DMS79 (cell line): Measurements from ENCODE around the gene ATXN7L1.
"Not testable (repeated sequence)": the region's sequence is repeated elsewhere in the genome, so short reads cannot be mapped to it uniquely, and the experiment has no call there.

Experiments used
- DNase-seq: peaks from one replicate; lab custom pipeline; 2025; lab: John Stamatoyannopoulos, UW

The ATXN7L1 gene

DNA sequence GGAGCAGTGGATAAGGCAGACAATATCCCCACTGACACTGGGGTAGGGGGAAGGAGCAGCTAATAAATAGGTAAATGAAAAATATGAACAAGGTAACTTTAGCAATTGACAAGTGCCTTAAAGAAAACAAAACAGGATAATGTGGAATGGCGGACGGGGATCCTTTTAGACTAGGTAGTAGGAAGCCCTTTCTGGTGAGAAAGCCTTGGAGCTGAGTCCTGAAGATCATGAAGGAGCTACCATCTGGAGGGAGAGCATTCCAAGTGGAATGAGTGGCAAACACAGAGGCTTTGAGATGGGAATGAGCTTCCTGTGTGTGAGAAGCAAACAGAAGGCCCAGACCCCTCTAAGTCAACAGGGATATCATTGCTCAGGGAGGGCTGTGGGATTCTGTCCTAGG lies 16.0 kb upstream of the ATXN7L1 start:
- no peak for DNase-seq

DNA sequence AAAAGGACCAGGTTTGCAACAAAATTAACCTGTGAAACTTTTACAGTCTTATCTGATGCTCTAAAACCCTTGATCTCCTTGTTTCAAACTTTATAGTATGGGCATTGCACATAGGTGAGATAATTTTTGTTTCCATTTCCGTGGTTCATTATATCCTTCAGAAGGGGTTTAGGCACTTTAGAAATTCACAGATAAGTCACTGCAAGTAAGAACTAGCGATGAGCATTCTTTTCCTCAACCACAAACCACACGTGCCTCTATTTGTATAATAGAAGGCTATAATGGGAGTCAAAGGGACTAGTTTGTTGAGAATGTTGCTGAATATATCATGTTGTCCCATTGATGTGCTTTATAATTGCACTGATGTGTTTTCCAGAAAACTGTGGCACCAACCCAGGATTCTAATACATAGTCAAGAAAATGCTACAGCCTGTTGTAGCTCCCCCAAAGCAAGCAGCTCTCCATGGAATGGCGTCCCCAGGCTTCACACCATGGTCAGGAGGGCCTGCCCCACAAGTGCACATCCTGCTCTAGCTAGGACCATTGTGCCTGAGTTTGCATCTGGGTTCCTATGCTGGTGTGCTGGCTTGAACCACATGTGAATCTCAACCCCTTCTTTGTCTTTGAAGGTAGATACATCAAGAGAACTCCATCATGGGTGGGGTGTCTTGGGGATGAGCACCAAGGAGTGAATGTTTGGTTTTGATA lies 14.0 kb upstream of the ATXN7L1 start:
- no peak for DNase-seq

DNA sequence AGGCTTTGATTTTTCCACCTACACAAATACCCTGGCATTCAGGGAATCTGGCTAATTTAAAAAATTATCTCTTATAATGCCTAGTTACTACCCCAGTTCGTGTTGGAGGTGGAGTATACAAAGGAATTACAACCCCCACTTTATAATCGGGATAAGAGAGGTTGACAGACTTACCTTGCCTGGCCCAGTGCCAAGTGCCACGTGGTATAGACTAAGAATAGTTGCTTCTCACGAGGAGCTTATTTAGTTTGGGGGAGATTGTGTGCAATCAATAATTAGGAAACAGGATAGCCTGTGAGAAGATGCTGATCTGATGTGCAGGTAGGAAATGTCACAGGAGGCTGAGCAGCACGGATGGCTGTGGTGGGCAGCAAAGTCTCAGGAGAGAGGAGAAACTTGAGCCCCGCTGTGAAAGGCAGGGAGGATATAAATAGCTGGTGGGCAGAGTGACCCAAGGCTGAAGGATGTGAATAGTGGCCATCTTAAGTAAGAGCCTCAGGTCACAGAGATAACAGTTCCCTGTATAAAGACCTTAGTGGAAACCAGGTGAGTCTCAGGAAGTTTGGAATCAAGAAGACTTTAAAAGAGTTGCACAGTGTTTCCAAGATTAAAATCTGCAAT lies 11.3 kb upstream of the ATXN7L1 start:
- DNase-seq, result no peak

DNA sequence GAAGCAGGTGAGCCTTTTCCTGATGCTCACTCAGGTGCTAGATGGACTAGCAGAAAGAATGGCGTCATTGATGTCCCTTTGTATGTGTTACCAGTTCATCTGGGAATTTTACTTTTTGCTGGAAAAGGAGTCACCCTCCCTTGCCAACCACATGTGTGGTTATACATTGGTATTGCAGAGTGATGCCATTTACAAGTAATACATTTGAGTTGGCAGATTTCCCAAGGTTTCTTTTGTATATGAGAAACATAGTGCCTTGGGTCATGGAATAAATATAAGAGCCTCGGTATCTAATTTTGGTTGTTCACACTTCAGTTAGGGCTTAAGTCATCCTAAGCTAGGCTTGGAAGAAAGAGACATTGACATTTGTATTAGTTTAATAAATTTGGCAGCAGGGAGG lies 10.4 kb upstream of the ATXN7L1 start:
- DNase-seq, result no peak

DNA sequence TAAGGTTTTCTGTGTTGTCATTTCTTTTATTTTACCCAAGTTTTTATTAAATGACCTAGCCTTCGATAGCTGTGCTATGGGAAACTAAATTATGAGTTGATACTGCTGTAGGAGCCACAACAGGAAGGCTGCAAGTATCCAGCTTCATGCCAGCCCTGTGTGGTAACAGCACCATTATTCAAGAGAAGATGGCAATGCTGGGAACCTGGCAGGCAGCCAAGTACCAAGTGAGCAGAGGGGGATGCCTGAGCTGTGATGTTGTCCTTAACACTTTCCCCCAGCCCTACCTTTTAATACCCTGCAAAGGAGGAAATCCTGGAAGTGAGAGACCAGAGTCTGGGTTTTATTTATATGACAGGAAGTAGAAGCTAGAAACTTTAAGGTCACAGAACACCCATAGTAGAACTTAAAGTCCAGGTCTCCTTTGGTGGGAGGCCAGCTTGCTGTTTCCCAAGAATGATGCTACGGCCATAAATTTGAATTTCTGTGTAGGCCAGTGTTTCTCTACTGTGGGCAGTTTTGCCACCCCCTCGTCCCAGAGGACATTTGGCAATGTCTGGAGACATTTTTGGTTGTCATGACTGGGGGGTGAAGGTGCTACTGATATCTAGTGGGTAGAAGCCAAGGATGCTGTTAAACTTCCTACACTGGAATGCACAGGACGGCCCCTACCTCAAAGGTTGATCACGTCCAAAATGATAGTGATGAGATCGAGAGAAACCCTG lies 9.2 kb upstream of the ATXN7L1 start:
- DNase-seq, result peak; percentile 34

DNA sequence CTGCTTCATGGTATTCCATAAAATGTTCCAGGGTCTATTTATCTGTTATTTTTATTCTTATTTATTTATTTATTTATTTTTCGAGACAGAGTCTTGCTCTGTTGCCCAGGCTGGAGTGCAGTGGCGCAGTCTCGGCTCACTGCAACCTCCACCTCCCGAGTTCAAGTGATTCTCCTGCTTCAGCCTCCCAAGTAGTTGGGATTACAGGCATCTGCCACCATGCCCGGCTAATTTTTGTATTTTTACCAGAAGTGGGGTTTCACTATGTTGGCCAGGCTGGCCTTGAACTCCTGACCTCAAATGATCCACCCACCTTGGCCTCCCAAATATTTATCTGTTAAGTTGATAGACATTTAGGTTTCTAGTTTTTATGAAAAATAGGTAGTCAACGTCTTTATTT lies 6.8 kb upstream of the ATXN7L1 start:
- DNase-seq, result not testable (repeated sequence)

DNA sequence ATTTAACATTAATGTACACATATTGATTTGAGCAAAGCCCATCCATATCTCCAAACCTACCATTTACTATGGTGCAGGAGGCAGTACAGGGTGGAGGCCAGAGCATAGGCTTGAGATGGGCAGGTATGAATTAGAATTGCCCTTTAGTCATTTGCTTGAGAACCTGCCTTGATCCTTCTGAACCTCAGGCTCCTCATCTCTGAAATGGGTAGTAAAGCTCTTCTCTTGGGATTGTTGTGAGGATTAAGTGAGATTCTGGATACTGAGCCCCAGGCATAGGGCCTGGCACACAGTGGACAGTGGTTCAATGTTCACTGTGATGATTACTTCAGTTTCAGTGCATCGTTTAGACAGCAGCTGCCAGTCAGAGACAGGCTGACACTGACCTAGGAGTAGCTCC lies 5.0 kb upstream of the ATXN7L1 start:
- DNase-seq, result no peak

DNA sequence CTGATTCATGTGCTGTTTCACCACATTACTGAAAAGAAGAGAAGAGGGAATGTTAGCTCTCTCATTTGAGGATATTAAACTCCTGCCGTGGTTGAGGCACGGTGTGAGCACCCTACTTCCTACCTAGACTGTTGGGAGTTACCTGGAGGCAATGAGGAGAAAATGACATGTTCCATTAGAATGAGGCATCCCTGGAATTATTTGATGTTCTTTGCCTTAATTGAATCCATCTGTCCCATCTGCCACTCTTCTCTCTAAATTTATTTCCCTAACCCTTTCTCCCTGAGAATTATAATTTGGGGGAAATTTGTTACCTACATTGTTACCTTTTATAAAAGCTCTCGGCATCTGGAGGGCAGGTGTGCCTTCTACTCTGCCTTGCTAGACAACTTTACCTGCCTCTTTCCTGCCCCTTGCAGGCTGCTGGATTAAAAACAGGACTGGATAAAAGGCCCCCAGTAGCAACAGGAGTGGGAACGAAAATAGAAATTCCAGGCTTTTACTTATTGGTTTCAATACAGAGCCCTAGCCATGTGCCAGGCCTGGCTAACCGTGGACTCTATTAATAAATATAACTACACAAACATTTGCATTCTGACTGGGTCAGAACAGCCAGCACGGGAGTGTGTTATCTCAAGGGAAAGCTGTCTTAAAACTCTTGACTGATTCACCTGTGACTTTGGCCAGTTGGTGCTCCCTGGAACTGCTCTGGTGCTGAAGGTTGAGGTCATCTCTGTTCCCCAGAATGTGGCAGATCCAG lies 4.4 kb upstream of the ATXN7L1 start:
- no peak for DNase-seq

DNA sequence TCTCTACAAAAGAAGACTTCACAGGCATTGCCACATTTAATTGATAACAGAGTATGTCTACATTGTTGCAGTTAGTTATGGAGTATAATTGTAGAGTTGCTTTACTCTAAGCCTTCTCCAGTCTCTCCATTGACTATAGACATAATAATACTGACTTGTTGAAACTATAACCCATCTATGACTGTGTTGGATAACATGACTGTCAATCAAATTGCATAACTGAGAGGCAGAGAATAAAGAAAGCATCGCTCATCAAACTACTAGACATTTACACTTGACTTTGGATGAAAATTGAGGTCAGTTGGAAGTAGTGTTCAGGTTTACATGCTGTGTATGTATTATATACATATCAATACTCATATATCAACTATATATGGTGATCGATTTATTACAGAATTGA lies 3.4 kb upstream of the ATXN7L1 start:
- DNase-seq, result no peak

DNA sequence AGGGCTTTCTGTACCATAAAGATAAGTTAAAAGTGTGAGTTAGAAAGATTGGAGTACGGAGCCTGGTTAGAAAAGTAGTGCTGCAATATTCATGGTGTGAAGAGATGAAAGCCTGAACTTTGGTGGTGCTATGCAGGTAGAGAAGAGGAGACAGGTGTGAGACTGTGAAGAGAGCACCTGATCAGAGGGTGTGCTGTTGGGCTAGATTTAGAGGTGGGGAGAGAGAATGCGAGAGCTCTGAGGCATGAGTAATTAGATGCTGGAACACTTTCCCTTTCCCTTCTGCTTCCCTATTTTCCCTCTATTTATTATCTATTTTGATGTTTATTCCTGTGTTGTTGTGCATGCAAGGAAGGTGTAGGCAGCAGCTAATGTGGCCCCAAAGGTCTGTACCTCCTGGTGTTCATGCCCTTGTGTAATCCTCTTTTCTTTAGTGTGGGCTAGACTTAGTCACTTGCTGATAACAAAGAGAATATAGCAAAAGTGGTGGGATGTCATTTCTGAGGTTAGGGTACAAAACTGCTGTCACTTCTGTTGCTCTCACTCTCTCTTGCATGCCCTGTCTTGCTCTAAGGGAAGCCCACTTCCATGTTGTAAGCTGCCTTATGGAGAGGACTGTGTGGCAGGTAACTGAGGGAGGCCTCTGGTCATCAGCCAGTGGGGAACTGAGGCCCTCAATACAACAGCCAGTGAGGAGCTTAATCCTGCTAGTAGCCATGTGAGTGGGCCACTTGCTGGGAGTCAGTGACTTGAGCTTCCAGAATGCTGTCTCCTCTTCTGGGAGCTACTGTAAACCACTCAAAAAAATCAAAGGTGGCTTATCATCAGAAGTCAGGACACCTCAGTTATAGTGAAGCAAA lies 2.6 kb upstream of the ATXN7L1 start:
- no peak for DNase-seq

DNA sequence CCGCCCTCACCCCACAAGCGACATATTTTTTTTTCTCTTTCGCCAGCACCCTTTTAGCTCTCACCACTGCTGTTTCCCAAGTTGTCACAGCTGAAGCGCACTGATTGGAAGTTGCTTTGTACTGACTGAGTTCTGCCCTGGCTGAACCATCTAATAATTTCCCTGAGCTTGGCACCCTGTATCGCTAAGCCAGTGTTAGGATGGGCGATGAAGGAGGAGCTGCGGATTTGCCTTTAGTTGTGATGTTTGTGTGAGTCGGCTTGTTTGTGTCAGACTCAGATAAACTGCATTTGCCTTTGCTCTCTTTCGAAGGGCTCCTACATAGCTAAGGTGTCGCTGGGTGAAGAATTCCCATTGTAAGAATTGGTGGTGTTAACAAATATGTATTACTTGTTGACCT lies 1.3 kb upstream of the ATXN7L1 start:
- DNase-seq, result no peak

DNA sequence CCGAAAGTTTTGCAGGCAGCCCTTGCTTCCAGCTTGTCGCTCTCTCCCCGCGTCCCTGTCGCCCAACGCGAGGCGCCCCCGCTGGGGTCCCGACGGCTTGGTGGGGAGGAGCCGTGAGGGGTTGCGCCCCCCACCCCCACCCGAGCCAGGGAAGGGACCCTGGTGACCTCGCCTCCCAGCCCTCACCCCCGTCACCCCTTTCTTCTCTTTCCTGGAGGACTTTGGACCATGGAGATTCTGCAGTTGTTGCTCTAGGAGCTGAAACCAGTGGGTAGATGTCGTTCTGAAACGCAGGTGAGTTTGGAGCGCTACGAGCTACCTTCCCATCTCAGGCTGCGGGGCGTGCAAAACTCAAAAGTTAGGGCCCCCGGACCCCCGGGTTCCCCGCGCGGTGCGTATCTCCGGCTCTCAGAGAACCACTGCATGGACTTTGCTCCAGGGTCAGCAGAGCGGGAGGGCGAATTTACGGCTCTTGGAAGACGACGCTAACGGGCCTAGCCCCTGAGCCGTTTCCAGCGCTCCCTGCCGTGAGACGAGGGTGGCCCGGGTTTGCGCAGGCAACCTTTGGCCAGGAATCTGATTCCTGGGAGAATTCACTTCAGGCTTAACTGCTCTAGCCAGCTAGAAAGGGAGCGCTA lies 684 bp upstream of the ATXN7L1 start:
- DNase-seq, result no peak

DNA sequence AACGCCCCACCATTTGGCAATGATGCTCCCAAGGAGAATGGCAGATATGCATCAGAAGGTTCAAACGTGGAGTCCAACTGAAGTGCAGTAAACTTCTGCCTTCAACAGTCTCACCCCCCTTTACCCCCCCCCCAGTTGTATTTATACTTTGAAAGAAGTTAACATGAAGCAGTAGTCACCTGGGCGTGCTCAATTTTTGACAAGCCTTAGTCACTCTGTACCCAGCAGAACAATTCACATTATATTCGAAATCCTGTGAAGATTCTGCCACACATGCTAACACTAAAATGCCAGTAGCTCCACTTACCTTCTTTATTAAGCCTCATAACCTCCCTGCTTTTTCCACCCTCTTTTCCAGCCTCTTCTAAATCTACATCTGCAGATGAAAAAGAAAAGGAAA lies 894 bp downstream of the ATXN7L1 start:
- no peak for DNase-seq

DNA sequence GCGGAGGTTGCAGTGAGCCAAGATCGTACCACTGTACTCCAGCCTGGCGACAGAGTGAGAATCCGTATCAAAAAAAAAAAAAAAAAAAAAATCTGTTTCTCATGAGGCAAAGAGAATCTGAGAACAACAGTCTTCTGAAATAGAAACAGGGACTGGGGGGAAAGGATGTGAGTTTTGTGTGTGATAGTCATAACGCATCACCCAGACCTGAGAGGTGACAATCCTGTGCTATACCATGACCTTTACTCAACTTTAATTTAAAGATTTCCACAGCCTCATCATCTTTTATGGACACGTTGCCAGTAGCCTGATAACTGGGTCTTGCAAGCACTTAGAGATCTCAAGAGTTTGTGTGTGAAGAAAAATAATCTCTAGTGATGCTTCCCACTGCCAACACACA lies 2.3 kb downstream of the ATXN7L1 start:
- DNase-seq, result no peak

DNA sequence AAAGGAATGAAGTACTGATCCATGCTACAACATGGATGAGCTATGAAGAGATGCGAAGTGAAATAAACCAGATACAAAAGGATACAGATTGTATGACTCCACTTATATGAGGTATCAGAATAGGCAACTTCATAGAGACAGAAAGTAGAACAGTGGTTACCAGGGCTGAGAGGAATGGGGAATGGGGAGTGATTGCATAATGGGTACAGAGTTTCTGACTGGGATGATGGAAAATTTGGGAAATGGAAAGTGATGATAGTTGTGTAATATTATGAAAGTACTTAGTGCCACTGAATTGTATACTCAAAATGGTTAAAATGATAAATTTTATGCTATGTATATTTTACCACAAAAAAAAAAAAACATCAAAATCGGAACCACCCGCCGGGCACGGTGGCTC lies 3.9 kb downstream of the ATXN7L1 start:
- DNase-seq, result no peak

DNA sequence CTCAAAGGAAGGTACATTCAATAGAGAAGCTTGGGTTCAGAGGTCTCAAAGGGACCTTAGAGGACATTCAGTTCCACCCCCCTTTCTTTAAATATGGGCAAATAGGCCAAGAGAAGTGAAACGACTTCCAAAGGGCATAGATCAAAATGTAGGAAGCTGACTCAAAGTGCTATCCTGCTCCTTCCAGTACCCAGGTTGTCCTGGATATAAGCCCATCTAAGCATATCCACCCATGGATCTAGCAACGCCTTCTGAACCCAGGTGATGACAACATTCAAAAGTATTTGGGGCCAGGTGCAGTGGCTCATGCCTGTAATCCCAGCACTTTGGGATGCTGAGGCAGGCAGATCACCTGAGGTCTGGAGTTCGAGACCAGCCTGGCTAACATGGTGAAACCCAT lies 5.3 kb downstream of the ATXN7L1 start:
- no peak for DNase-seq

DNA sequence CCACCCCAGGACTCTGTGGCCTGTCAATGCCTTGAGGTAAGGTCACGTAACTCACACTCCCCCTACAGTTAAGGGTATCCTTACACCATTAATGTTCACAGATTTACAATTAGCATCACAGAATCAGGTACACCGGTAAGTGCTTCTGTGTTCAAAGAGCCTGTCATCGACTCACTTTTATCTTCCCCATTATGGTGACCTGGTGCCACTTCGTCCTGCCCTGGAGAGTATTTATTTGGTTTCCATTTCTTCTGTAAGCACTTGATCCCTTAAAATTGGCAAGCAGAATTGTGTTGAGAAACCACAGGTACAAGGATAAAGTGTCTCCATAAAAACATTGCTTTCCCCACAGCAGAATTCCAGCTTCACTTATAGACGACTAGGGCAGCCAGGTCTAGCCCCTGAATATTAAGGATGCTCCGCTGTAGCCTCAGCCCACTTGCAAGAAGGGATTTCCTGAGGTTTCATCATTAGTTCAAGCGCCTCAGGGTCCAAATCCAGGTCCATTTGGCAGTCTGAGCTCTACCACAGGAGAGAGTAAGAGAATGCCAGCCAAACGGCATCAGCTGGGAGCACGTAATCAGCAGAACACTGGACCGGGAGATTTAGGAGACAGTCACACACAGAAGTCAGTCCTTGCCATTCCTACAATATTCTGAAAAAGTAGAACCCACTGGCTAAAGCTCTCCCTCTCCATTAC lies 10.1 kb downstream of the ATXN7L1 start:
- DNase-seq, result peak; percentile 97

DNA sequence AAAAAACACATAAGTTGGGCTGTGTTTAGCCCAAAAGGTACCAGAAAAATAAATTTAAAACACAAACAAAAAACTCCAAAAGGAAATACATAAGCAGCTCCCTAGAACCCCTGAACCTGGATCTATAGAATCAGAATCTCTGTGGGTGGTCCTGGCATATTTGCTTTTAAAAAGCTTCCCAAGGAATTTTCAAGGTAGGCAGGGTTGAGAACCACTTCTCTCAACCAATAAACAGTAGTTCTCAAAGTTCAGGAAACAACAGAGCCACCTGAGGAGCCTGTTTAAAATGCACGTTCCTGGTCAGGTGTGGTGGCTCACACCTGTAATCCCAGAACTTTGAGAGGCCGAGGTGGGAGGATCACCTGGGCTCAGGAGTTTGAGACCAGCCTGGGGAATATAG lies 12.5 kb downstream of the ATXN7L1 start:
- no peak for DNase-seq

DNA sequence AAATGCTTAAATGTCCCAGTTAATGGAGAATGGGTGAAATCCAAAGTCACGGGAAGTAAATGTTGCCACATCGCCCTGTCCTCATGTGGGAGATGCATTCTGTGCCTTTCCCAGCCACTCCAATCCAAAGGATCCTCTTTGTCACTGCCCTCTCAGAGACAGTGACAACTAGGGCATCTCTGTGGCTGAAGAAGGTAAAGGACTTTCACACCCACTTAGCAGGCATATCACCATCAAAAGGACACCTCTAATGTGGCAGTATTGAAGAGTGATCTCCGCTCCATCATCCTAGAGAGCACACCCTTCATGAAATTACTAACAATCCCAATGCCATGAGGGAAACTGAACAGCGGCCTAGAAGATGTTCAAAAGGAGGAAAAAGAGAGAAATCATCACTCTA lies 13.6 kb downstream of the ATXN7L1 start:
- no peak for DNase-seq

DNA sequence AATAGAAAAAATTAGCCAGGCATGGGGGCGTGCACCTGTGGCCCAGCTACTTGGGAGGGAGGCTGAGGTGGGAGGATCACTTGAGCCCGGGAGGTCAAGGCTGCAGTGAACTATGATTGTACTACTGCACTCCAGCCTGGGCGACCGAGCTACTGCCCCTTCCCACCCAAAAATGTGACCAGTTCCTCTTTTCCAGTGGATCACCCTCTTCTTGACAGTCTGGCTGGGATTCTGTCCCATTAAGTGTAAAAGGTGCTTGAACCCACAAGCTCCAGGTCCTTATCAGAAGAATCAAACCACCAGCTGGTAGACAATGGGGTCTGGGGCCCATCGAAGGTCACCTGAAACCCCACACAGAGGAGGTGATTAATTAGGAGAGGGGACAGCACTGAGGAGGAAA lies 14.1 kb downstream of the ATXN7L1 start:
- no peak for DNase-seq

DNA sequence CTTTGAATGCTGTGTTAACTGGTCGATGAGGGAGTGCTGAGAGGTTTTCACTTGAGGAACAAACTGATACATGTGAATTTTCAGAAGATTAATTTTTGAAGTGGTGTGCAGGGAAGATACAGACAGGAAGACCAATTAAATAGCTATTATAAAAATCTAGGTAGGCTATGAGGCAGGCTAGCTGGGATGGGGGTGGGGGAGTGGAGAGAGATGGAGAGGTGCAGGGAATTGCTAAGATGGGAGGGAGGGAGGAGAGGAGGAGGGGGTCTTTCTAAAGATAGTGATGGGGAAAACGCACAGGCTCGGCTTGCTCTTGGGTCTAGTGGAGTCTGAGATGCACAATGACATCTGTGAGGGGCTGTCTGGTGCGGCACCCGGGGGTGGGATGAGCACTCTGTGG lies 15.2 kb downstream of the ATXN7L1 start:
- DNase-seq, result peak; percentile 54
